Fibroblast of the aortic adventitia (primary cell): ENCODE results near the gene DIP2B. TPM values are rescaled to one million over a fixed set of nuclear protein-coding genes. Genes with fewer than 3 reads are reported as not detected.

Experiments
- DNase-seq: peaks from one replicate; pipeline ENCODE4 v3.0.0-alpha.2; 2010; ENCODE audit warnings: low read depth
- H3K4me3 ChIP-seq: 2 replicates; pipeline ENCODE4 v1.5.1; 2011; ENCODE audit warnings: low read depth, mild to moderate bottlenecking, control low read depth, low read length, moderate library complexity
- CTCF ChIP-seq: IDR thresholded peaks from 2 replicates; pipeline ENCODE4 v1.5.1; 2011; ENCODE audit warnings: mild to moderate bottlenecking, low read length, control low read depth, inconsistent platforms; ENCODE audit not compliant: insufficient read depth
- total RNA-seq: library from RNA; depleted of rRNA; stranded (reverse); fragments of >200 nt; gene quantifications from 2 replicates; pipeline ENCODE4 v1.2.3, GENCODE V29; 2012; ENCODE audit warnings: low replicate concordance

The DIP2B gene
- total RNA-seq, 1 donor: 26.7 TPM

GRCh38 chr12:50599366-50600095, 94.7 kb downstream of the DIP2B start:
- TF ChIP-seq CTCF: no peak
- DNase-seq: no peak
- no peak overlapping the region for H3K4me3 ChIP-seq

DNA sequence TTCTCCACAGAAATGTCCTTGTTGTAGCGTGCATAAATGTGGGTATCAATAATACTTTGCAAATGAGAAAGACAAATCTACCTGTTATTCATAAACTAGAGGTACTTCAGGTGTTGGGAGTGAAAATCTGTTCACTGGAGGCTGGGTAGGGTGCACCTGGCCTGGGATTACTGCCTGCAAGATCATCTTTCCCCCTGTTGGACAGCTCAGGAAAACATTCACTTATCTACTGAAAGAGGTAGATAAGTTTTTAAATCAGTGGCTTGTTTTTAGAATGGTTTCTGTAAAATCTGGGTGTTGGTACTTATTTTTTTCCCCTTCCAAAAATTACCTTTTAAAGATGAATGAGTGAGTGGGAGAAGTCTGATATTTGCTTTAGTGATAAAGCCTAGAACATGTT, 95.6 kb downstream of the DIP2B start:
- no peak for DNase-seq
- no peak overlapping the region for H3K4me3 ChIP-seq
- TF ChIP-seq CTCF: no peak

DNA sequence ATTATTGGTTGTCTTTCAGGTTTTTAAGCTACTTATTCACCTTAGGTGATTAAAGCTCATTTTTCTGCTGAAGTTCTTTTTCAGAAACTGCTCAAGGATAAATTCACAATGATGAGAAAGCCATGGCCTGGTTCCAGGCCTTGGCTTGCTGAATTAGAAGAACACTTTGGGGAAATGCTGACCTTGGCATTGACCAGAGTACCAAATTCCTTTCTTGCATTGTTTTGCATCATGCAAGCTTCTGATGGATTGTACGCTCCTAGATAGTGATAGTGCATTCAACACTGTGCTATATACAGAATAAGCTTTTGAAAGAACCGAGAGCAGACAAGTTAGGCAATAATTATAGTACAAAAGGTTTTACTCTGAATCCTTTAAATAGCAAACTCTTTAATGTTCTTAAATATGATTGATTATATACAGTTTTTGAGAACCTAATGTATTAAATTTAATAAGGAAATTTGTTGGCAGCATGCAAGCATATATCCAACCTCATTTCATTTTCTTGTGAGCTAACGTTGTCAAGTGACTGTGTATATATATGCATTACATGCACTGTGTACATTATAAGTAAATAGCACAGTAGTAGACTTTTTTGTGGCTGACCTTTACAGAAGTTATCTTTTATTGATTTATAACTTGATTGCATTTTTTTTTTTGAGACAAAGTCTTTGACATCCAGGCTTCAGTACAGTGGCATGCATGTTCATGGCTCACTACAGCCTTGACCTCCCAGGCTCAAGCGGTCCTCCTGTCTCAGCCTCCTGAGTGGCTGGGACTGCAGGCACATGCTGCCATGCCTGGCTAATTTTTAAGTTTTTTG, 99.2 kb downstream of the DIP2B start:
- peak; percentile 99 for DNase-seq
- TF ChIP-seq CTCF: no peak
- H3K4me3 ChIP-seq: no peak overlapping the region

- no peak for TF ChIP-seq CTCF
- H3K4me3 ChIP-seq: no peak overlapping the region
- DNase-seq: no peak
Measured at GRCh38 chr12:50604640-50604920, 99.8 kb downstream of the DIP2B start.

GRCh38 chr12:50606675-50607375, 102.0 kb downstream of the DIP2B start:
- TF ChIP-seq CTCF: no peak
- DNase-seq: no peak
- no peak overlapping the region for H3K4me3 ChIP-seq

DNA sequence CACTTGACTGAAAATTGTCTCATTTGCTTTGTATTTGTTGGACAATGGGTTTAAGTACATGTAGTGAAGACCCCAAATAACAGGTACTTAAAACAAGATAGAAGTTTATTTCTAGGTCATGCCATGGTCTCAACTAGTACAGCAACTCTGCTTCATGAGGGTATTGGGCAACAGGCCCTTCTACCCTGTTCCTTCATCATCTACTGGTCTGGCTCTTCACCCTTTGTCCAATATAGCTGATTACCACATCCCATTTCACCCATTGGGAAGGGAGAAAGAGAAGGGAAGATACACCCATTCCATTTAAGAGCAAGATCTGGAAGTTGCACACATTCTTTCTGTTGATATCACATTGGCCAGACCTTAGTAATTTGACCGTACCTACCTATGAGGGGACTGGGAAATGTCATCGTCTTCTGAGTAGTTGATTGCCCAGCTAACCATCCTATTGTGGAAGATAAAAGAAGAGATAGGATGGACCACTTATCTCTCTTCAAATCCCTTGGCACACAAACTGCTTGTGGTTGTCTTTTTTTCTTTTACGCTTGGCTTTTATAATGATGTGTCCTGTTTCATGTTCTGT, 104.6 kb downstream of the DIP2B start:
- no peak overlapping the region for H3K4me3 ChIP-seq
- DNase-seq: no peak
- TF ChIP-seq CTCF: no peak
